H9 (cell line): Measurements from ENCODE around the gene CORIN. TPM values are rescaled to one million over a fixed set of nuclear protein-coding genes. Genes with fewer than 3 reads are reported as not detected.

Source experiments
- DNase-seq: peaks from one replicate; pipeline ENCODE4 v3.0.0-alpha.2; 2017
- H2AFZ ChIP-seq: one replicate; pipeline ENCODE4 v1.6.1; 2013; ENCODE audit warnings: mild to moderate bottlenecking, low read length, control low read depth, moderate library complexity
- H2AK5ac ChIP-seq: 2 replicates; pipeline ENCODE4 v1.6.1; 2013; ENCODE audit warnings: low read length, control low read depth, mixed read lengths; ENCODE audit not compliant: insufficient read length
- H2BK120ac ChIP-seq: one replicate; pipeline ENCODE4 v1.6.1; 2013; ENCODE audit warnings: low read depth, mild to moderate bottlenecking, low read length, control low read depth, inconsistent platforms; ENCODE audit not compliant: poor library complexity, severe bottlenecking
- H2BK12ac ChIP-seq: 2 replicates; pipeline ENCODE4 v1.6.1; 2013; ENCODE audit warnings: low read length, control low read depth, mixed read lengths, low read depth; ENCODE audit not compliant: insufficient read length
- H2BK15ac ChIP-seq: 2 replicates; pipeline ENCODE4 v1.6.1; 2013; ENCODE audit warnings: low read depth, low read length, control low read depth
- H2BK20ac ChIP-seq: one replicate; pipeline ENCODE4 v1.6.1; 2013; ENCODE audit warnings: low read depth, mild to moderate bottlenecking, low read length, control low read depth, inconsistent platforms; ENCODE audit not compliant: poor library complexity, severe bottlenecking
- H2BK5ac ChIP-seq: 2 replicates; pipeline ENCODE4 v1.6.1; 2013; ENCODE audit warnings: low read length, control low read depth, mixed read lengths; ENCODE audit not compliant: insufficient read length
- H3K14ac ChIP-seq: 2 replicates; pipeline ENCODE4 v1.6.1; 2013; ENCODE audit warnings: low read length, control low read depth; ENCODE audit not compliant: insufficient read depth
- H3K18ac ChIP-seq: 2 replicates; pipeline ENCODE4 v1.6.1; 2013; ENCODE audit warnings: low read depth, mild to moderate bottlenecking, mixed read lengths, low read length, control low read depth; ENCODE audit not compliant: insufficient read length
- H3K23ac ChIP-seq: 2 replicates; pipeline ENCODE4 v1.6.1; 2013; ENCODE audit warnings: low read length, control low read depth, mixed read lengths, low read depth; ENCODE audit not compliant: insufficient read length
- H3K23me2 ChIP-seq: 2 replicates; pipeline ENCODE4 v1.6.1; 2013; ENCODE audit warnings: low read depth, mild to moderate bottlenecking, mixed read lengths, low read length, control low read depth; ENCODE audit not compliant: insufficient read length, poor library complexity, severe bottlenecking
- H3K27ac ChIP-seq: 2 replicates; pipeline ENCODE4 v1.5.1; 2013; ENCODE audit warnings: low read length, control low read depth, mixed read lengths, low read depth; ENCODE audit not compliant: insufficient read length
- H3K27me3 ChIP-seq: 2 replicates; pipeline ENCODE4 v1.6.1; 2013; ENCODE audit warnings: low read length, control low read depth, inconsistent platforms; ENCODE audit not compliant: insufficient read depth
- H3K4ac ChIP-seq: 2 replicates; pipeline ENCODE4 v1.6.1; 2013; ENCODE audit warnings: low read depth, mild to moderate bottlenecking, control low read depth, inconsistent platforms, low read length, moderate library complexity
- H3K4me1 ChIP-seq: 2 replicates; pipeline ENCODE4 v1.6.1; 2013; ENCODE audit warnings: low read length, control low read depth, inconsistent platforms; ENCODE audit not compliant: insufficient read depth
- H3K4me2 ChIP-seq: 2 replicates; pipeline ENCODE4 v1.6.1; 2013; ENCODE audit warnings: low read length, control low read depth, mixed read lengths; ENCODE audit not compliant: insufficient read length, insufficient read depth
- H3K56ac ChIP-seq: 2 replicates; pipeline ENCODE4 v1.6.1; 2013; ENCODE audit warnings: low read depth, mild to moderate bottlenecking, mixed read lengths, low read length, control low read depth; ENCODE audit not compliant: insufficient read length
- H3K79me1 ChIP-seq: 2 replicates; pipeline ENCODE4 v1.6.1; 2013; ENCODE audit warnings: low read depth, mild to moderate bottlenecking, moderate library complexity, low read length, control low read depth, inconsistent platforms; ENCODE audit not compliant: insufficient read depth, poor library complexity, severe bottlenecking
- H3K79me2 ChIP-seq: 2 replicates; pipeline ENCODE4 v1.6.1; 2013; ENCODE audit warnings: low read length, control low read depth, inconsistent platforms; ENCODE audit not compliant: insufficient read depth
- H3K9ac ChIP-seq: 2 replicates; pipeline ENCODE4 v1.6.1; 2013; ENCODE audit warnings: low read length, control low read depth, mixed read lengths; ENCODE audit not compliant: insufficient read length; ENCODE audit errors: extremely low read depth
- H3K9me3 ChIP-seq: one replicate; pipeline ENCODE4 v1.6.1; 2013; ENCODE audit warnings: low read depth, low read length, inconsistent platforms; ENCODE audit not compliant: control insufficient read depth
- H3T11ph ChIP-seq: one replicate; pipeline ENCODE4 v1.6.1; 2013; ENCODE audit warnings: mild to moderate bottlenecking, low read length, control low read depth, inconsistent platforms
- H4K20me1 ChIP-seq: one replicate; pipeline ENCODE4 v1.6.1; 2013; ENCODE audit not compliant: control insufficient read depth, insufficient read length, insufficient read depth
- H4K5ac ChIP-seq: 2 replicates; pipeline ENCODE4 v1.6.1; 2013; ENCODE audit warnings: low read depth, mild to moderate bottlenecking, mixed read lengths, low read length, control low read depth; ENCODE audit not compliant: insufficient read length
- H4K8ac ChIP-seq: replicated peaks from 2 replicates; pipeline ENCODE4 v1.6.1; 2013; ENCODE audit warnings: low read length, control low read depth, mixed read lengths, low read depth; ENCODE audit not compliant: insufficient read length
- H4K91ac ChIP-seq: 2 replicates; pipeline ENCODE4 v1.6.1; 2013; ENCODE audit warnings: low read depth, mild to moderate bottlenecking, moderate library complexity, mixed read lengths, low read length, control low read depth; ENCODE audit not compliant: insufficient read length
- H3K27ac Mint-ChIP-seq, 3 experiments: 2 replicates in 2 of 3; 3 replicates in 1 of 3; pipeline ENCODE4 v1.8.0; 2020 to 2021; ENCODE audit warnings: mixed read lengths in 3 of 3, mild to moderate bottlenecking in 1 of 3, moderate library complexity in 1 of 3
- H3K27me3 Mint-ChIP-seq: 2 replicates; pipeline ENCODE4 v1.8.0; 2021; ENCODE audit warnings: low read depth, mild to moderate bottlenecking, moderate library complexity, mixed read lengths
- H3K36me3 Mint-ChIP-seq, 3 experiments: 2 replicates in 2 of 3; 3 replicates in 1 of 3; pipeline ENCODE4 v1.8.0; 2020 to 2021; ENCODE audit warnings: low read depth in 3 of 3, mixed read lengths in 3 of 3; ENCODE audit not compliant: insufficient read depth in 1 of 3
- H3K4me1 Mint-ChIP-seq, 2 experiments: 2 replicates each; pipeline ENCODE4 v1.8.0; 2020; ENCODE audit warnings: mixed read lengths in 2 of 2
- H3K4me3 Mint-ChIP-seq, 2 experiments: 2 replicates in 1 of 2; 3 replicates in 1 of 2; pipeline ENCODE4 v1.8.0; 2020 to 2021; ENCODE audit warnings: mild to moderate bottlenecking in 2 of 2, mixed read lengths in 2 of 2, moderate library complexity in 1 of 2
- H3K9me3 Mint-ChIP-seq, 2 experiments: 2 replicates in 1 of 2; 3 replicates in 1 of 2; pipeline ENCODE4 v1.8.0; 2020; ENCODE audit warnings: mild to moderate bottlenecking in 2 of 2, mixed read lengths in 2 of 2, moderate library complexity in 1 of 2
- CTCF ChIP-seq: fragments of 200-600 bp; sonication (generic); conservative IDR thresholded peaks from 3 replicates; pipeline ENCODE4 v1.8.0; 2021; ENCODE audit warnings: antibody characterized with exemption, mild to moderate bottlenecking
- WGBS: extraction: QIAGEN DNeasy Blood & Tissue Kit; methylation state at CpG from one replicate; pipeline ENCODE4 v1.1.7; 2013; ENCODE audit warnings: missing lambda C conversion rate, low lambda C conversion rate, mixed read lengths; ENCODE audit not compliant: insufficient read length; ENCODE audit errors: extremely low coverage; 5-methylcytosine and 5-hydroxymethylcytosine counted together
- total RNA-seq: library from RNA; stranded (reverse); gene quantifications from 2 replicates; pipeline ENCODE4 v1.2.1, GENCODE V29; 2021

The CORIN gene
- total RNA-seq, 1 experiment from 2014 or later, result 0.39 TPM

- H2BK20ac ChIP-seq, result no peak overlapping the region
- no peaks in the 10 kb centered on the region for H3K9me3 ChIP-seq
- no peaks in the 10 kb centered on the region for H4K20me1 ChIP-seq
- H3K27me3 ChIP-seq, result no peaks in the 10 kb centered on the region
- H3K4me1 ChIP-seq, result peaks cover 2% of the 10 kb centered on the region; the same call in 1 of the 2 replicates
- H2BK12ac ChIP-seq, result no peak overlapping the region
- Mint-ChIP-seq H3K27ac (no peak overlapping the region), H3K27me3 (peaks cover 3% of the 10 kb centered on the region), H3K36me3 (no peaks in the 10 kb centered on the region), H3K4me3 (peak overlapping the region in 1 of 2 experiments; percentile 60; a peak in 1 of 5 replicates), H3K9me3 (no peaks in the 10 kb centered on the region), H3K4me1 (peaks cover 15 to 16% of the 10 kb centered on the region in 2 experiments)
- H2BK120ac ChIP-seq, result no peak overlapping the region
- no peak for DNase-seq
- H3K23ac ChIP-seq, result no peak overlapping the region
- no peak overlapping the region for H4K8ac ChIP-seq
- no peak overlapping the region for H3K4ac ChIP-seq
- WGBS, result no CpG with 5 or more reads among the region's 5 CpGs
- no peaks in the 10 kb centered on the region for H3K23me2 ChIP-seq
- H3K79me2 ChIP-seq, result no peaks in the 10 kb centered on the region
- no peak overlapping the region for H3K56ac ChIP-seq
- peak overlapping the region; percentile 57 for H3K4me2 ChIP-seq
- no peak overlapping the region for H2BK15ac ChIP-seq
- no peak overlapping the region for H3T11ph ChIP-seq
- H3K79me1 ChIP-seq, result no peaks in the 10 kb centered on the region
- TF ChIP-seq CTCF, result no peak
- no peak overlapping the region for H2AK5ac ChIP-seq
- H4K5ac ChIP-seq, result no peak overlapping the region
- no peak overlapping the region for H3K27ac ChIP-seq
- H3K9ac ChIP-seq, result no peak overlapping the region
- no peak overlapping the region for H2AFZ ChIP-seq
- H3K14ac ChIP-seq, result no peak overlapping the region
- H3K18ac ChIP-seq, result no peak overlapping the region
- no peak overlapping the region for H4K91ac ChIP-seq
- no peak overlapping the region for H2BK5ac ChIP-seq
Measured at GRCh38 chr4:47717188-47717587, 120.7 kb downstream of the CORIN start.
